SH-SY5Y (cell line): ENCODE data around the gene LRRC63.

Experiments used
- GATA2 ChIP-seq: IDR thresholded peaks from 2 replicates; pipeline ENCODE4 v1.6.1; 2011; ENCODE audit warnings: mild to moderate bottlenecking, low read depth, low read length
- GATA3 ChIP-seq: IDR thresholded peaks from 2 replicates; pipeline ENCODE4 v1.6.1; 2011; ENCODE audit warnings: low read depth, mild to moderate bottlenecking, low read length, moderate library complexity

GRCh38 chr13:46164661-46165060, 47.1 kb upstream of the LRRC63 start:
- TF ChIP-seq GATA3 (no peak), GATA2 (no peak)
